ENCODE data around the gene RSBN1.

DNA sequence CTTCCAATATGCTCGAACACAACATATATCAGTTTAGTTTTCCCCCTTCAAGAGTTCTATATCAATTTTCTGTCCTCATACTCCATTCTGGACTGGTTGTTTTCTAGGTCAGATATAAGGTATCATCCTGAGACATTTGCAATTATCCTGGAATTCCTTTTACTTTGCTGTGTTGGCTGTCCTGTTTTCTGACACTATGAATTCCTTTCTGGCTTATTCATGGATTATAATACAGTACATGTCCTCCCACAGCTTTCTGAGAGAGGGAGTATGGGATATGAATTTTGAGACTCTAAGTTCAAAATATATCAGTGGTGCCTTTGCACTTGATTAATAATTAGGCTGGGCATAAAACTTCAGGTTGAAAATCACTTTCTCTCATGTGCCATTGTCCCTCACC is 64.9 kb downstream of the RSBN1 start:
- TF ChIP-seq TAF1 (IDR thresholded peaks at IDR 0.05; ENCODE audit: borderline replicate concordance, low read depth, low read length) (no peak), POLR2AphosphoS5 (IDR thresholded peaks at IDR 0.05; ENCODE audit: low read depth, low read length) (no peak), POLR2A (IDR thresholded peaks at IDR 0.05; ENCODE audit: low read depth, low read length) (no peak)
